Measurements from ENCODE around the gene KLF8. TPM values are rescaled to one million over a fixed set of nuclear protein-coding genes. Genes with fewer than 3 reads are reported as not detected.

The KLF8 gene
- polyA plus RNA-seq, 2 of the 4 experiments (the other 2 are of a cell fraction): 0.06 to 0.18 TPM

DNA sequence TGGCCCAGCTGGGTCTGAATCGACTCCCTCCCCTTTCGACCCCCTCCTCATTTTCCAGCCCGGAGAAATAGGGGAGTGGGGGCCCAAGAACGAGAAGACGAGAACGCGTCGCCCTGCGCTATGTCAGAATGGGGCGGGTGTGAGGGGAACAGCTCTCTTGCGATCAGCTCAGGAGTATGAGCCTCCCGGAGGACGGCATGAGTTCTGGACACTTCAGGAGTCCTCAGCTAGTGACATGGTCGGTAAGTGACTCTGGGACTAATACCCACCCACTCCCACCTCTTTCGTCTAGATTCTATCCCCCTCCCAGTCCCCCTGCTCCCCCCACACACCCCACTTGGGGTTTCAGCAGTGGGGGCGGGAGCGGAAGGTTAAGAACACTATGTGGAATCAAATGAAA, 944 bp downstream of the KLF8 start:
- WGBS (ENCODE audit: missing lambda C conversion rate): 64% methylated on average over 17 of the region's 17 CpGs
- Histone ChIP-seq H3K4me3 (no peak overlapping the region), H3K4me2 (no peak overlapping the region), H3K4me1 (no peaks in the 10 kb centered on the region), H3K9me3 (no peaks in the 10 kb centered on the region), H3K27ac (no peak overlapping the region)
- ATAC-seq: no peak
- ChIA-PET POLR2A (no interaction called here), CTCF (interaction anchor here (1.2 kb wide), 1 partner anchor 15 kb away, joined by 3 read pairs; no protein-coding TSS in a partner anchor)
- no peak for DNase-seq (ENCODE audit: low read depth in 1 of 2, low spot score in 1 of 2)
- TF ChIP-seq RNF2 (IDR thresholded peaks at IDR 0.05; ENCODE audit: borderline replicate concordance, low read depth) (no peak), POLR2AphosphoS2 (conservative IDR thresholded peaks at IDR 0.05; ENCODE audit: low read length) (no peak), NR3C1 (IDR thresholded peaks at IDR 0.05) (no peak), JUN (IDR thresholded peaks at IDR 0.05) (no peak), PHF8 (IDR thresholded peaks at IDR 0.05; ENCODE audit: borderline replicate concordance, low read depth) (no peak), KDM5A (IDR thresholded peaks at IDR 0.05) (no peak), BHLHE40 (IDR thresholded peaks at IDR 0.05; ENCODE audit: low read depth, low read length) (no peak)
- TF ChIP-seq, protein P1, sequence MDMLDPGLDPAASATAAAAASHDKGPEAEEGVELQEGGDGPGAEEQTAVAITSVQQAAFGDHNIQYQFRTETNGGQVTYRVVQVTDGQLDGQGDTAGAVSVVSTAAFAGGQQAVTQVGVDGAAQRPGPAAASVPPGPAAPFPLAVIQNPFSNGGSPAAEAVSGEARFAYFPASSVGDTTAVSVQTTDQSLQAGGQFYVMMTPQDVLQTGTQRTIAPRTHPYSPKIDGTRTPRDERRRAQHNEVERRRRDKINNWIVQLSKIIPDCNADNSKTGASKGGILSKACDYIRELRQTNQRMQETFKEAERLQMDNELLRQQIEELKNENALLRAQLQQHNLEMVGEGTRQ (IDR thresholded peaks at IDR 0.05): no peak
- TF ChIP-seq, protein P2, sequence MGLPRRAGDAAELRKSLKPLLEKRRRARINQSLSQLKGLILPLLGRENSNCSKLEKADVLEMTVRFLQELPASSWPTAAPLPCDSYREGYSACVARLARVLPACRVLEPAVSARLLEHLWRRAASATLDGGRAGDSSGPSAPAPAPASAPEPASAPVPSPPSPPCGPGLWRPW (IDR thresholded peaks at IDR 0.05): no peak
- TF ChIP-seq, protein P3, sequence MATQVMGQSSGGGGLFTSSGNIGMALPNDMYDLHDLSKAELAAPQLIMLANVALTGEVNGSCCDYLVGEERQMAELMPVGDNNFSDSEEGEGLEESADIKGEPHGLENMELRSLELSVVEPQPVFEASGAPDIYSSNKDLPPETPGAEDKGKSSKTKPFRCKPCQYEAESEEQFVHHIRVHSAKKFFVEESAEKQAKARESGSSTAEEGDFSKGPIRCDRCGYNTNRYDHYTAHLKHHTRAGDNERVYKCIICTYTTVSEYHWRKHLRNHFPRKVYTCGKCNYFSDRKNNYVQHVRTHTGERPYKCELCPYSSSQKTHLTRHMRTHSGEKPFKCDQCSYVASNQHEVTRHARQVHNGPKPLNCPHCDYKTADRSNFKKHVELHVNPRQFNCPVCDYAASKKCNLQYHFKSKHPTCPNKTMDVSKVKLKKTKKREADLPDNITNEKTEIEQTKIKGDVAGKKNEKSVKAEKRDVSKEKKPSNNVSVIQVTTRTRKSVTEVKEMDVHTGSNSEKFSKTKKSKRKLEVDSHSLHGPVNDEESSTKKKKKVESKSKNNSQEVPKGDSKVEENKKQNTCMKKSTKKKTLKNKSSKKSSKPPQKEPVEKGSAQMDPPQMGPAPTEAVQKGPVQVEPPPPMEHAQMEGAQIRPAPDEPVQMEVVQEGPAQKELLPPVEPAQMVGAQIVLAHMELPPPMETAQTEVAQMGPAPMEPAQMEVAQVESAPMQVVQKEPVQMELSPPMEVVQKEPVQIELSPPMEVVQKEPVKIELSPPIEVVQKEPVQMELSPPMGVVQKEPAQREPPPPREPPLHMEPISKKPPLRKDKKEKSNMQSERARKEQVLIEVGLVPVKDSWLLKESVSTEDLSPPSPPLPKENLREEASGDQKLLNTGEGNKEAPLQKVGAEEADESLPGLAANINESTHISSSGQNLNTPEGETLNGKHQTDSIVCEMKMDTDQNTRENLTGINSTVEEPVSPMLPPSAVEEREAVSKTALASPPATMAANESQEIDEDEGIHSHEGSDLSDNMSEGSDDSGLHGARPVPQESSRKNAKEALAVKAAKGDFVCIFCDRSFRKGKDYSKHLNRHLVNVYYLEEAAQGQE (IDR thresholded peaks at IDR 0.05): no peak
- FAIRE-seq: no peak

DNA sequence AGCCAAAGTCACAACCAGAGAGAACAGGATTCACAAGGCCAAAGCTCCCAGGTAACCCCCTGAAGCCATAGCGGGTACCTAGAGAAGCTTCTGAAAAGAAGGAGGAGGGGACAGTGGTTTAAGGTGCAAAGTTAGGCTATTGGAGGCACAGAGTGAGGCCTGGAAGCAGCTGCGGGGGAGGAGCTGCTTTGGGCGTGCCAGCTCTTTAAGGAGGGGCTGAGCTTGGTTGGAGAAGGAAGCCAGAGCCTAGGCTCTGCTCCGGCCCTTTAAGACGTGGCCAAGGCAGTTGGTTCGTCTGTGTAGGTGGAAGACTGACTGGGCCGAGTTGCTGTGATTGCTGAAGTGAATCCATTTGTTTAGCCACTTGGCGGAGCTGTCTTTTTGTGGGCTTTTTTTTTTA, 1.5 kb downstream of the KLF8 start:
- WGBS (ENCODE audit: missing lambda C conversion rate): 20% methylated on average over 6 of the region's 8 CpGs
- ChIA-PET POLR2A (no interaction called here), CTCF (interaction anchor here (1.2 kb wide), 1 partner anchor 15 kb away, joined by 3 read pairs; no protein-coding TSS in a partner anchor)
- Histone ChIP-seq H3K4me1 (no peaks in the 10 kb centered on the region), H3K4me2 (no peak overlapping the region), H3K9me3 (no peaks in the 10 kb centered on the region), H3K4me3 (no peak overlapping the region), H3K27ac (no peak overlapping the region)
- TF ChIP-seq TFCP2L1 (CRISPR knock-in tag; IDR thresholded peaks at IDR 0.05): no peak
- TF ChIP-seq, protein P4, sequence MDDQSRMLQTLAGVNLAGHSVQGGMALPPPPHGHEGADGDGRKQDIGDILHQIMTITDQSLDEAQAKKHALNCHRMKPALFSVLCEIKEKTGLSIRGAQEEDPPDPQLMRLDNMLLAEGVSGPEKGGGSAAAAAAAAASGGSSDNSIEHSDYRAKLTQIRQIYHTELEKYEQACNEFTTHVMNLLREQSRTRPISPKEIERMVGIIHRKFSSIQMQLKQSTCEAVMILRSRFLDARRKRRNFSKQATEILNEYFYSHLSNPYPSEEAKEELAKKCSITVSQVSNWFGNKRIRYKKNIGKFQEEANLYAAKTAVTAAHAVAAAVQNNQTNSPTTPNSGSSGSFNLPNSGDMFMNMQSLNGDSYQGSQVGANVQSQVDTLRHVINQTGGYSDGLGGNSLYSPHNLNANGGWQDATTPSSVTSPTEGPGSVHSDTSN (IDR thresholded peaks at IDR 0.05): no peak
- DNase-seq (ENCODE audit: low read depth in 1 of 2, low spot score in 1 of 2): peak in 1 of 2 experiments; percentile 5
- no peak for ATAC-seq
- FAIRE-seq: no peak

DNA sequence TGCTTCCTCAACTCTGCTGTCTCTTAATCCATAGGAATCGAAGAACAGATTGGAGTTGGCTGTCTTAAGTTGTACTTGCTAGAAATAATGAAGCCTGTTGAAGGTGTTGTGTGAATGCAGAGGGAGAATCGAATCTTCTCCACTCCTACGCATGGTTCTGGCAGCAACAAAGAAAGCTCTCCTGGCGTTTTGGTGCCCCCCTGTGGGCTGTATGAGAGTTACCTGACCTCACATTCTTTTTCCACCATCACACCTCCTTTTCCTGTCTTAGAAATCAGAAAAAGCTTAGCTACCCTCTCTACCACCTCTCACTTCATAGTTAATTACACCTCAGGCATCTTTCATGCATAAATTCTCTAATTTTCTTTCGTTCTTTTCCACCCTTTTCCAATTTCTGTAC, 16.3 kb downstream of the KLF8 start:
- TF ChIP-seq RAD21 (conservative IDR thresholded peaks at IDR 0.05 in 1 of 2, IDR thresholded peaks at IDR 0.05 in 1 of 2): peak; percentile 78 to 80
- TF ChIP-seq, protein P5, sequence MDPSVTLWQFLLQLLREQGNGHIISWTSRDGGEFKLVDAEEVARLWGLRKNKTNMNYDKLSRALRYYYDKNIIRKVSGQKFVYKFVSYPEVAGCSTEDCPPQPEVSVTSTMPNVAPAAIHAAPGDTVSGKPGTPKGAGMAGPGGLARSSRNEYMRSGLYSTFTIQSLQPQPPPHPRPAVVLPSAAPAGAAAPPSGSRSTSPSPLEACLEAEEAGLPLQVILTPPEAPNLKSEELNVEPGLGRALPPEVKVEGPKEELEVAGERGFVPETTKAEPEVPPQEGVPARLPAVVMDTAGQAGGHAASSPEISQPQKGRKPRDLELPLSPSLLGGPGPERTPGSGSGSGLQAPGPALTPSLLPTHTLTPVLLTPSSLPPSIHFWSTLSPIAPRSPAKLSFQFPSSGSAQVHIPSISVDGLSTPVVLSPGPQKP (IDR thresholded peaks at IDR 0.05; ENCODE audit: low read depth, low read length): no peak
- TF ChIP-seq SMC3 (IDR thresholded peaks at IDR 0.05): peak; percentile 66
- TF ChIP-seq, protein P6, sequence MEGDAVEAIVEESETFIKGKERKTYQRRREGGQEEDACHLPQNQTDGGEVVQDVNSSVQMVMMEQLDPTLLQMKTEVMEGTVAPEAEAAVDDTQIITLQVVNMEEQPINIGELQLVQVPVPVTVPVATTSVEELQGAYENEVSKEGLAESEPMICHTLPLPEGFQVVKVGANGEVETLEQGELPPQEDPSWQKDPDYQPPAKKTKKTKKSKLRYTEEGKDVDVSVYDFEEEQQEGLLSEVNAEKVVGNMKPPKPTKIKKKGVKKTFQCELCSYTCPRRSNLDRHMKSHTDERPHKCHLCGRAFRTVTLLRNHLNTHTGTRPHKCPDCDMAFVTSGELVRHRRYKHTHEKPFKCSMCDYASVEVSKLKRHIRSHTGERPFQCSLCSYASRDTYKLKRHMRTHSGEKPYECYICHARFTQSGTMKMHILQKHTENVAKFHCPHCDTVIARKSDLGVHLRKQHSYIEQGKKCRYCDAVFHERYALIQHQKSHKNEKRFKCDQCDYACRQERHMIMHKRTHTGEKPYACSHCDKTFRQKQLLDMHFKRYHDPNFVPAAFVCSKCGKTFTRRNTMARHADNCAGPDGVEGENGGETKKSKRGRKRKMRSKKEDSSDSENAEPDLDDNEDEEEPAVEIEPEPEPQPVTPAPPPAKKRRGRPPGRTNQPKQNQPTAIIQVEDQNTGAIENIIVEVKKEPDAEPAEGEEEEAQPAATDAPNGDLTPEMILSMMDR (IDR thresholded peaks at IDR 0.05): peak; percentile 62
- TF ChIP-seq EP300 (IDR thresholded peaks at IDR 0.05): no peak
- TF ChIP-seq TFCP2L1 (CRISPR knock-in tag; IDR thresholded peaks at IDR 0.05): no peak
- no peak for TF ChIP-seq ZNF302 (CRISPR knock-in tag; IDR thresholded peaks at IDR 0.05)
- 1% methylated on average over 5 of the region's 5 CpGs for WGBS (ENCODE audit: missing lambda C conversion rate)
- H3K4me2 ChIP-seq: no peak overlapping the region
- CTCF ChIA-PET: interaction anchor here (0.7 to 2.4 kb wide), 16 partner anchors 9 to 1608 kb away, joined by 3 to 13 read pairs (median 3); partner anchors contain the start of gene MAGEH1
- H3K4me3 ChIP-seq: no peak overlapping the region
- no peaks in the 10 kb centered on the region for H3K9me3 ChIP-seq
- ATAC-seq: peak; percentile 73 to 82
- peak; percentile 10 to 51 for DNase-seq (ENCODE audit: low read depth in 1 of 2, low spot score in 1 of 2)
- no peak overlapping the region for H3K27ac ChIP-seq
- H3K4me1 ChIP-seq: no peaks in the 10 kb centered on the region
- POLR2A ChIA-PET: no interaction called here
- FAIRE-seq: peak; percentile 65

Measured in A549 (cell line).